DOHH2 (cell line): ENCODE data around the gene PRKN.
"Not testable (repeated sequence)": the region's sequence is repeated elsewhere in the genome, so short reads cannot be mapped to it uniquely, and the experiment has no call there.

ENCODE experiments used
- H3F3A ChIP-seq: fragments of 200-600 bp; sonication (generic), shearing (Covaris generic); 2 replicates; pipeline ENCODE4 v1.6.0; 2016; ENCODE audit warnings: antibody characterized with exemption, mild to moderate bottlenecking; ENCODE audit not compliant: control insufficient read depth, insufficient read depth
- H3K27ac ChIP-seq: fragments of 200-600 bp; sonication (generic); 2 replicates; pipeline ENCODE4 v1.5.1; 2014; ENCODE audit warnings: low read depth, mild to moderate bottlenecking, low read length, moderate library complexity
- H3K27me3 ChIP-seq: fragments of 200-600 bp; sonication (generic); 2 replicates; pipeline ENCODE4 v1.6.1; 2014; ENCODE audit warnings: mild to moderate bottlenecking, low read length, mixed read lengths; ENCODE audit not compliant: control insufficient read depth
- H3K36me3 ChIP-seq: fragments of 200-600 bp; sonication (generic); 2 replicates; pipeline ENCODE4 v1.6.1; 2014; ENCODE audit warnings: mild to moderate bottlenecking, low read length, moderate library complexity, mixed read lengths; ENCODE audit not compliant: control insufficient read depth
- H3K4me1 ChIP-seq: fragments of 200-600 bp; sonication (generic); 2 replicates; pipeline ENCODE4 v1.6.1; 2014; ENCODE audit warnings: mild to moderate bottlenecking, low read length, mixed read lengths; ENCODE audit not compliant: control insufficient read depth
- H3K4me2 ChIP-seq: fragments of 200-600 bp; sonication (generic); 2 replicates; pipeline ENCODE4 v1.6.0; 2014; ENCODE audit warnings: mild to moderate bottlenecking, low read length, moderate library complexity
- H3K4me3 ChIP-seq: fragments of 200-600 bp; sonication (generic); 2 replicates; pipeline ENCODE4 v1.5.1; 2014; ENCODE audit warnings: mild to moderate bottlenecking, low read length, mixed read lengths
- H3K79me2 ChIP-seq: fragments of 200-600 bp; sonication (generic); 2 replicates; pipeline ENCODE4 v1.6.1; 2014; ENCODE audit warnings: mild to moderate bottlenecking, low read length, mixed read lengths; ENCODE audit not compliant: control insufficient read depth
- H3K9me2 ChIP-seq: fragments of 200-600 bp; sonication (generic); replicated peaks from 2 replicates; pipeline ENCODE4 v1.6.1; 2014; ENCODE audit warnings: mild to moderate bottlenecking, low read length, mixed read lengths; ENCODE audit not compliant: control insufficient read depth
- H3K9me3 ChIP-seq: fragments of 200-600 bp; sonication (generic); 2 replicates; pipeline ENCODE4 v1.6.1; 2014; ENCODE audit warnings: antibody characterized with exemption, low read length, mixed read lengths; ENCODE audit not compliant: control insufficient read depth, insufficient read depth
- H4K20me1 ChIP-seq: fragments of 200-600 bp; sonication (generic); 2 replicates; pipeline ENCODE4 v1.6.0; 2014; ENCODE audit warnings: low read depth, mild to moderate bottlenecking, antibody characterized with exemption, low read length, moderate library complexity; ENCODE audit not compliant: control insufficient read depth, insufficient read depth
- EZH2phosphoT487 ChIP-seq: fragments of 200-600 bp; sonication (generic); IDR thresholded peaks from 2 replicates; pipeline ENCODE4 v1.6.1; 2017; ENCODE audit warnings: borderline replicate concordance, mild to moderate bottlenecking, antibody characterized with exemption, low read length, moderate library complexity, mixed read lengths
- TF ChIP-seq, protein P1 (sequence below): fragments of 200-600 bp; sonication (generic); IDR thresholded peaks from one replicate; pipeline ENCODE4 v1.5.1; 2014; ENCODE audit warnings: antibody characterized with exemption, mild to moderate bottlenecking, low read depth, low read length; ENCODE audit not compliant: poor library complexity, severe bottlenecking

The PRKN gene

GRCh38 chr6:161889324-161889723, 838.2 kb downstream of the PRKN start:
- Histone ChIP-seq H3K27ac (no peak overlapping the region), H3K9me2 (no peaks in the 10 kb centered on the region; the same call in 1 of the 2 replicates), H3K9me3 (no peaks in the 10 kb centered on the region), H3K36me3 (no peaks in the 10 kb centered on the region), H3K79me2 (no peaks in the 10 kb centered on the region), H3F3A (no peaks in the 10 kb centered on the region), H3K4me3 (no peak overlapping the region), H3K27me3 (no peaks in the 10 kb centered on the region), H4K20me1 (no peaks in the 10 kb centered on the region), H3K4me2 (no peak overlapping the region), H3K4me1 (no peaks in the 10 kb centered on the region)
- TF ChIP-seq, protein P1, sequence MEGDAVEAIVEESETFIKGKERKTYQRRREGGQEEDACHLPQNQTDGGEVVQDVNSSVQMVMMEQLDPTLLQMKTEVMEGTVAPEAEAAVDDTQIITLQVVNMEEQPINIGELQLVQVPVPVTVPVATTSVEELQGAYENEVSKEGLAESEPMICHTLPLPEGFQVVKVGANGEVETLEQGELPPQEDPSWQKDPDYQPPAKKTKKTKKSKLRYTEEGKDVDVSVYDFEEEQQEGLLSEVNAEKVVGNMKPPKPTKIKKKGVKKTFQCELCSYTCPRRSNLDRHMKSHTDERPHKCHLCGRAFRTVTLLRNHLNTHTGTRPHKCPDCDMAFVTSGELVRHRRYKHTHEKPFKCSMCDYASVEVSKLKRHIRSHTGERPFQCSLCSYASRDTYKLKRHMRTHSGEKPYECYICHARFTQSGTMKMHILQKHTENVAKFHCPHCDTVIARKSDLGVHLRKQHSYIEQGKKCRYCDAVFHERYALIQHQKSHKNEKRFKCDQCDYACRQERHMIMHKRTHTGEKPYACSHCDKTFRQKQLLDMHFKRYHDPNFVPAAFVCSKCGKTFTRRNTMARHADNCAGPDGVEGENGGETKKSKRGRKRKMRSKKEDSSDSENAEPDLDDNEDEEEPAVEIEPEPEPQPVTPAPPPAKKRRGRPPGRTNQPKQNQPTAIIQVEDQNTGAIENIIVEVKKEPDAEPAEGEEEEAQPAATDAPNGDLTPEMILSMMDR: no peak
- no peak for TF ChIP-seq EZH2phosphoT487

- not testable (repeated sequence) for H3F3A ChIP-seq, H3K9me3 ChIP-seq, H3K9me2 ChIP-seq, H3K4me1 ChIP-seq, H3K27me3 ChIP-seq, H3K79me2 ChIP-seq, H3K27ac ChIP-seq, H3K36me3 ChIP-seq, H4K20me1 ChIP-seq, H3K4me3 ChIP-seq, H3K4me2 ChIP-seq
Measured at GRCh38 chr6:161886545-161886944, 841.0 kb downstream of the PRKN start.

- Histone ChIP-seq H3F3A (no peaks in the 10 kb centered on the region), H3K36me3 (no peaks in the 10 kb centered on the region), H3K79me2 (no peaks in the 10 kb centered on the region), H3K9me2 (no peaks in the 10 kb centered on the region; the same call in 1 of the 2 replicates), H3K4me2 (no peak overlapping the region), H3K4me1 (no peaks in the 10 kb centered on the region), H4K20me1 (no peaks in the 10 kb centered on the region), H3K27ac (no peak overlapping the region), H3K4me3 (no peak overlapping the region), H3K27me3 (no peaks in the 10 kb centered on the region), H3K9me3 (peaks cover 5% of the 10 kb centered on the region; the same call in 1 of the 2 replicates)
- TF ChIP-seq, protein P1: no peak
Measured at GRCh38 chr6:161884782-161885181, 842.8 kb downstream of the PRKN start.

GRCh38 chr6:161882196-161882765, 845.3 kb downstream of the PRKN start:
- Histone ChIP-seq H3K4me3 (no peak overlapping the region), H3K36me3 (no peaks in the 10 kb centered on the region), H3F3A (no peaks in the 10 kb centered on the region), H3K4me1 (no peaks in the 10 kb centered on the region), H3K4me2 (no peak overlapping the region), H3K27ac (no peak overlapping the region), H3K27me3 (no peaks in the 10 kb centered on the region), H3K79me2 (no peaks in the 10 kb centered on the region), H3K9me3 (peaks cover 5% of the 10 kb centered on the region; the same call in 1 of the 2 replicates), H4K20me1 (no peaks in the 10 kb centered on the region), H3K9me2 (no peaks in the 10 kb centered on the region; the same call in 1 of the 2 replicates)
- TF ChIP-seq, protein P1: no peak
- TF ChIP-seq EZH2phosphoT487: no peak
